CD14-positive monocyte (primary cell): ENCODE measurements around the gene PHKA1. TPM values are rescaled to one million over a fixed set of nuclear protein-coding genes. Genes with fewer than 3 reads are reported as not detected.

Source experiments
- DNase-seq, 3 donors: peaks; one replicate each; pipeline ENCODE4 v3.0.0-alpha.2; 2011 to 2022
- H2AFZ ChIP-seq: 2 replicates; pipeline ENCODE4 v1.6.0; 2012; ENCODE audit warnings: mild to moderate bottlenecking, low read depth, low read length, inconsistent platforms; ENCODE audit not compliant: insufficient read depth, poor library complexity, severe bottlenecking
- H3K27ac ChIP-seq, 2 donors: 1 replicate in 1 of 2; 2 replicates in 1 of 2; pipeline ENCODE4 v1.5.1; 2012 to 2013; ENCODE audit warnings: low read length in 2 of 2, control low read depth in 1 of 2, inconsistent platforms in 1 of 2, low read depth in 1 of 2, mild to moderate bottlenecking in 1 of 2
- H3K27me3 ChIP-seq, 2 donors: one replicate each; pipeline versions ENCODE4 v1.6.0 to v1.6.1; 2011 to 2013; ENCODE audit warnings: low read length in 2 of 2; ENCODE audit not compliant: control insufficient read depth in 2 of 2, insufficient read depth in 2 of 2
- H3K36me3 ChIP-seq, 2 donors: replicated peaks in 1 of 2; 1 replicate in 1 of 2; 2 replicates in 1 of 2; pipeline versions ENCODE4 v1.5.1 to v1.6.1; 2012 to 2013; ENCODE audit warnings: low read length in 2 of 2, control low read depth in 1 of 2, inconsistent platforms in 1 of 2, mild to moderate bottlenecking in 1 of 2; ENCODE audit not compliant: insufficient read depth in 2 of 2, control insufficient read depth in 1 of 2
- H3K4me1 ChIP-seq, 2 donors: 1 replicate in 1 of 2; 2 replicates in 1 of 2; pipeline versions ENCODE4 v1.5.1 to v1.6.1; 2012 to 2013; ENCODE audit warnings: low read length in 2 of 2, control low read depth in 1 of 2, inconsistent platforms in 1 of 2, mild to moderate bottlenecking in 1 of 2, moderate library complexity in 1 of 2; ENCODE audit not compliant: insufficient read depth in 2 of 2, control insufficient read depth in 1 of 2
- H3K4me2 ChIP-seq: replicated peaks from 2 replicates; pipeline ENCODE3; 2012; ENCODE audit warnings: low read length, moderate library complexity, mild to moderate bottlenecking; ENCODE audit not compliant: poor library complexity, severe bottlenecking; ENCODE audit errors: extremely low read depth
- H3K4me3 ChIP-seq, 3 experiments: fragments of 200-600 bp in 1 of 3; sonication (generic) in 1 of 3; replicated peaks in 1 of 3; 1 replicate in 2 of 3; 2 replicates in 1 of 3; pipeline ENCODE4 v1.5.1; 2011 to 2013; ENCODE audit warnings: low read length in 3 of 3, mild to moderate bottlenecking in 3 of 3, control low read depth in 2 of 3, low read depth in 2 of 3, inconsistent platforms in 1 of 3, moderate library complexity in 1 of 3
- H3K79me2 ChIP-seq: 2 replicates; pipeline ENCODE4 v1.6.0; 2012; ENCODE audit warnings: mild to moderate bottlenecking, control low read depth, inconsistent platforms, low read length, moderate library complexity; ENCODE audit not compliant: insufficient read depth
- H3K9ac ChIP-seq: 2 replicates; pipeline ENCODE4 v1.6.0; 2017; ENCODE audit warnings: low read length, mild to moderate bottlenecking; ENCODE audit not compliant: insufficient read depth, poor library complexity, severe bottlenecking
- H3K9me3 ChIP-seq, 2 donors: replicated peaks in 1 of 2; 1 replicate in 1 of 2; 2 replicates in 1 of 2; pipeline versions ENCODE4 v1.5.1 to v1.6.1; 2012 to 2013; ENCODE audit warnings: low read length in 2 of 2, control low read depth in 1 of 2; ENCODE audit not compliant: control insufficient read depth in 1 of 2, insufficient read depth in 1 of 2
- H4K20me1 ChIP-seq: 2 replicates; pipeline ENCODE4 v1.6.0; 2012; ENCODE audit warnings: mild to moderate bottlenecking, low read length, control low read depth, moderate library complexity; ENCODE audit not compliant: insufficient read depth
- H3K27ac Mint-ChIP-seq, 7 donors: one replicate each; pipeline ENCODE4 v1.8.0; 2020; ENCODE audit warnings: mild to moderate bottlenecking in 7 of 7, mixed read lengths in 7 of 7, moderate library complexity in 6 of 7, inconsistent platforms in 2 of 7
- H3K27me3 Mint-ChIP-seq, 3 donors: one replicate each; pipeline ENCODE4 v1.8.0; 2021 to 2022; ENCODE audit warnings: low read depth in 3 of 3, mild to moderate bottlenecking in 3 of 3, mixed read lengths in 3 of 3, moderate library complexity in 3 of 3, inconsistent platforms in 1 of 3
- H3K36me3 Mint-ChIP-seq, 2 donors: one replicate each; pipeline ENCODE4 v1.8.0; 2020; ENCODE audit warnings: mixed read lengths in 2 of 2, inconsistent platforms in 1 of 2, mild to moderate bottlenecking in 1 of 2
- H3K4me1 Mint-ChIP-seq: one replicate; pipeline ENCODE4 v1.8.0; 2020; ENCODE audit warnings: mild to moderate bottlenecking, mixed read lengths
- H3K4me3 Mint-ChIP-seq, 2 donors: one replicate each; pipeline ENCODE4 v1.8.0; 2020; ENCODE audit warnings: mild to moderate bottlenecking in 2 of 2, mixed read lengths in 2 of 2, moderate library complexity in 1 of 2
- H3K9me3 Mint-ChIP-seq, 7 donors: one replicate each; pipeline ENCODE4 v1.8.0; 2020 to 2022; ENCODE audit warnings: mixed read lengths in 7 of 7, mild to moderate bottlenecking in 6 of 7, moderate library complexity in 6 of 7, inconsistent platforms in 2 of 7
- CTCF ChIP-seq: fragments of 200-600 bp; IDR thresholded peaks from one replicate; pipeline ENCODE4 v1.8.0; 2022; ENCODE audit warnings: antibody characterized with exemption, mild to moderate bottlenecking
- WGBS: methylation state at CpG from one replicate; pipeline ENCODE4 v1.1.5; 2013; ENCODE audit warnings: missing lambda C conversion rate; ENCODE audit not compliant: insufficient coverage; 5-methylcytosine and 5-hydroxymethylcytosine counted together
- intact Hi-C, 2 donors: fragments of 100-400 bp; cut with micrococcal nuclease; formaldehyde crosslinking; loops; one replicate each; pipeline versions ENCODE4 v1.15.0 to v1.15.1; 2023
- polyA plus RNA-seq, 3 donors: library from polyadenylated mRNA; depleted of rRNA in 1 of 3; unstranded in 2 of 3; stranded (reverse) in 1 of 3; fragments of 300-500 nt in 2 of 3; fragments of >200 nt in 1 of 3; fragmentation: Illumina TruSeq in 2 of 3; gene quantifications; 1 replicate in 2 of 3; 2 replicates in 1 of 3; pipeline ENCODE4 v1.2.3, GENCODE V29; 2012 to 2021

PHKA1 gene
- polyA plus RNA-seq, 3 donors, result 0.01 TPM; not detected in 2

- Histone ChIP-seq H3K79me2 (no peaks in the 10 kb centered on the region), H3K4me2 (no peak overlapping the region), H3K27me3 (no peaks in the 10 kb centered on the region), H4K20me1 (no peaks in the 10 kb centered on the region), H3K4me1 (no peaks in the 10 kb centered on the region), H3K4me3 (no peak overlapping the region), H3K36me3 (no peaks in the 10 kb centered on the region), H3K27ac (no peak overlapping the region), H2AFZ (no peak overlapping the region), H3K9me3 (peaks cover 0 to 4% of the 10 kb centered on the region in 2 donors), H3K9ac (no peak overlapping the region)
- H3K4me1 Mint-ChIP-seq, result peaks cover 6% of the 10 kb centered on the region
- DNase-seq, result no peak
- intact Hi-C loops, result no loop called here
- H3K27ac Mint-ChIP-seq, result no peak overlapping the region
- H3K36me3 Mint-ChIP-seq, result no peaks in the 10 kb centered on the region
- TF ChIP-seq CTCF, result no peak
- peaks cover 0 to 1% (median 0%) of the 10 kb centered on the region in 3 donors for H3K27me3 Mint-ChIP-seq
- WGBS, result no CpG with 5 or more reads among the region's 3 CpGs
- no peak overlapping the region for H3K4me3 Mint-ChIP-seq
- peaks cover 2 to 12% (median 6%) of the 10 kb centered on the region in 7 donors for H3K9me3 Mint-ChIP-seq
These were observed 129.9 kb downstream of the PHKA1 start for GRCh38 chrX:72584163-72584562.

GRCh38 chrX:72576141-72576894, 137.8 kb downstream of the PHKA1 start:
- H3K27me3 ChIP-seq, result no peaks in the 10 kb centered on the region
- H3K4me1 Mint-ChIP-seq, result peaks cover 27% of the 10 kb centered on the region
- peak overlapping the region in 4 of 7 donors; percentile 11 to 75 (median 47) for H3K27ac Mint-ChIP-seq
- no peak overlapping the region for H3K9ac ChIP-seq
- H3K27ac ChIP-seq, result no peak overlapping the region
- H3K36me3 ChIP-seq, result no peaks in the 10 kb centered on the region
- H3K4me3 Mint-ChIP-seq, result peak overlapping the region; percentile 48 to 81
- peaks cover 9% of the 10 kb centered on the region for H3K79me2 ChIP-seq
- peaks cover 0 to 4% (median 0%) of the 10 kb centered on the region in 3 donors for H3K27me3 Mint-ChIP-seq
- WGBS, result 0% methylated on average over 3 of the region's 7 CpGs
- H3K4me3 ChIP-seq, result peak overlapping the region in 1 of 3 experiments; percentile 41
- peaks cover 21 to 25% of the 10 kb centered on the region in 2 donors for H3K4me1 ChIP-seq
- peaks cover 0 to under 1% of the 10 kb centered on the region in 2 donors for H3K36me3 Mint-ChIP-seq
- H3K4me2 ChIP-seq, result peak overlapping the region; percentile 52
- peaks cover 0 to 2% (median 0%) of the 10 kb centered on the region in 7 donors for H3K9me3 Mint-ChIP-seq
- peak overlapping the region; percentile 15 for H2AFZ ChIP-seq
- no peak for TF ChIP-seq CTCF
- H4K20me1 ChIP-seq, result no peaks in the 10 kb centered on the region
- peak; percentile 32 to 52 (median 48) for DNase-seq
- H3K9me3 ChIP-seq, result no peaks in the 10 kb centered on the region
- intact Hi-C loops, result no loop called here
